ENCODE results near the gene SNX21. TPM values are rescaled to one million over a fixed set of nuclear protein-coding genes. Genes with fewer than 3 reads are reported as not detected.
"Not testable (repeated sequence)": the region's sequence is repeated elsewhere in the genome, so short reads cannot be mapped to it uniquely, and the experiment has no call there.

Gene SNX21
- total RNA-seq, 1 donor from 2014 or later, result 67.3 TPM

DNA sequence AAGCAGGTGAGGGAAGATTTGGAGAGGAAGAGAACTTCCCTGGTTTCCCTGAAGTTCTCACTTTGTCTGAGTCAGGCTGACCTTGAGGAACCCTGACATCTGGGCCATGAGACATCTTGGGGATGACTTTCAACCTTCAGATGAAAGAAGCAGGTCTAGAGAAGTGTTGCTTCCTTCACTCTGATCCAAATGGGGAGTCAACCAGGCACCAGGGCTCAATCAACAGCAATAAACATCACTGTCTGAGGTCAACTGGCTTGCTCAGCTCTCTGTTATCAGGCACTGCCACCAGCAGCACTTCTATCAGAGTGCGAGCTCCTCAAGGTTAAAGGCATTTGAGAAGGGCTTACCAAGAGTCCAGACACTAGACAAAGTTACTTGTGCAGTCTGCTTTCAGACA is 17.3 kb downstream of the SNX21 start:
- DNase-seq, result no peak

DNA sequence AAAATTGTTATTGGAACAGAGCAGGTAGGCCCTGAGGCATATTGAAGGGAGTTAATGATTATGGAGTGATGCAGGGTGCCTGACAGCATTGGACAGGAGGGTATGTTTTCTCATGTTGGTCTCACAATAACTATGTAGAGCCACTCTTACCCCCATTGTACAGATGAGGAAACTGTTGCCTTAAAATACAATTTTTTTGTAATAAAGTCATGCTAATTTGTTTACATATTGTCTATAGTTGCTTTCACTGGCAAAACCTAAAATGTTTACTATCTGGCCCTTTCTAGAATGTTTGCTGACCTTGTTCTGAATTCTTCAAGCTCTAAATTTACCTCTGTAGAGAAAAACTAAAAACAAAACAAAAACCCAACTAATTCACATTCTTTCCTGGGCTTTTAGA is 17.9 kb downstream of the SNX21 start:
- no peak for DNase-seq

DNA sequence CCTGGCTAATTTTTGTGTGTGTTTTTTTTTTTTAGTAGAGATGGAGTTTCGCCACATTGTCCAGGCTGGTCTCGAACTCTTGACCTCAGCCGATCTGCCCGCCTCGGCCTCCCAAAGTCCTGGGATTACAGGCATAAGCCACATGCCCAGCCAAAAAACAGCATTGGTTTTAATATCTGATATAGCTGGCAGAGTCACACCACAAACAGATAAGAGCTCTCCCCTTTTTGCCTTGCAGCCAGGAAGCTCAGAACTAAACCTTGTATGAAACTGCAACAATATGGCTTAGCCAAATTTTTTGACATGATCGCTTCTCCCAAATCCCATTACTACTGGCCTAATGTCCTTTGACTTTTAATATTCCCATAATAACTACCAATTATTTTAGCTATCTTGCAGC is 18.7 kb downstream of the SNX21 start:
- DNase-seq, result no peak

DNA sequence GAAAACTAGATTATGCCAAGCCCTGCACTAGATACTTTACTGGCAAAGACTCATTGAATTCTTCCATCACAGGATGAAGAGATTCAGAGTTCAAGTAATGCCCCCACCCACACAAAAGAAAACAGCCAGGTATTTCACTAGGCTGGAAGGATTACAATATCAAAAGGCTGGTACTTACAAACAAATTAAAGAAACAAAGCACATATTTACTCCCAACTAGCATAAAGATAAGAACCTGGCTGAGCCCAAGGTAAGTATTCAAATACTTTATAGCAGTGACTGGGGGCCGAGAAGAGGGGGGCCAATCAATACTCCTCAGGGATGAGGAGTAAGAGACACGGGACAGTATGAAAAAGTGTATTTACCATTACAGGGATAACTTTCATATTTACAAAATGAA is 19.9 kb downstream of the SNX21 start:
- DNase-seq, result no peak

DNA sequence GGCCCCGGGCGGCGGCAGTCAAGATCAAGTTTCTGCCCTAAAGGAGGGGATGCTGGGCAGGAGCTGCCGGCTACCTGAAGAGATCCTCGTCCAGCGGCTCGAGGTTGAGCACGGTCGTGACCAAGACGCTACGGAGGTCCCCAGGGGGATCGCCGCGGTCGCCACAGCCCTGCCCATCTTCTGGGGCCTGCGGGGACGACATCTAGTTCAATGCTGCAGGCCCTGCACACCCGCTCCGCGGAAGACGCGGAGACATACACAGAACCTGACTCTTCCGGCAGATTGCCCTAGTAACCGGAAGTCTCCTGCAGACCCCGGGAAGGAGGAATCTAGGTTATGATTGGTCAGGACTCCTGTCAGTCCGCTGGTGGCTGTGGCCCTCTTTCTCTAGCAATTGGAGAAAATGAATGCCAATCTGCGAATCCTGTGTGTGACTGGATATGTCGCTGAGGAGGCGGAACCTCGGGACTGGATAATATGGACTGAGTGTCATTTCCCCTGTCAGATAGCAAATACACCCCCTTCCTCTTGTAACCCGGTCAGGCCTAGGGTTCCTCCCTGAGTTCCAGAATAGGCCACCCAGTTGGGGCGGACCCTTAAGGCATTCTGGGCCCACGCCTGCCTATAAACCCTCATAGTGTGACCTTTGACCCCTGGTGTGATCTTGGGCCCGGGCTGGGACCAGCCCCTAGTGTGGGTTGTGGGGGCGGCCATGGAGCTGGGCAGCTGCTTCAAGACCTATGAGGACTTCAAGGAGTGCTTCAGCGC is 23.7 kb downstream of the SNX21 start, which contains the start of the genes ACOT8 and ZSWIM3:
Gene ACOT8, minus strand, starts transcription at position 279 of the 768 bp plus-strand sequence. Its CDS starts 77 bp downstream, at position 202.
Gene ZSWIM3, plus strand, starts transcription at position 501 of the 768 bp plus-strand sequence. Its CDS starts 212 bp downstream, at position 713.
- peak; percentile 100 for DNase-seq

DNA sequence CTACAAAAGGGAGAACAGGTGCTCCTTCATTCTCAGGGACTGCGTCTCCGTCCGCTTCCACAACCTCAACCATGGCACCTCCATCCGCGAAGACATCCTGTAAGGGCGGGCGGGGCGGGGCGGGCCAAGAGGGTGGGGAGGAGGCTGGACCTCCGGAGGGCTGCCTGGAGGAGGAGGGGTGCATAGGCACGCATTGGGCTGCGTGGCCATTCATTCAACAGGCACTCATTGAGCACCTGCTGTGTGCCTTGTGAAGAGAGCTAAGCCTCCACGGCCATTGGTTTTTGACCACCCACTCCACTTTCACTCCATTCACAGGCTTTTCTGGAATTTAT is 24.2 kb downstream of the SNX21 start:
- DNase-seq, result no peak

DNA sequence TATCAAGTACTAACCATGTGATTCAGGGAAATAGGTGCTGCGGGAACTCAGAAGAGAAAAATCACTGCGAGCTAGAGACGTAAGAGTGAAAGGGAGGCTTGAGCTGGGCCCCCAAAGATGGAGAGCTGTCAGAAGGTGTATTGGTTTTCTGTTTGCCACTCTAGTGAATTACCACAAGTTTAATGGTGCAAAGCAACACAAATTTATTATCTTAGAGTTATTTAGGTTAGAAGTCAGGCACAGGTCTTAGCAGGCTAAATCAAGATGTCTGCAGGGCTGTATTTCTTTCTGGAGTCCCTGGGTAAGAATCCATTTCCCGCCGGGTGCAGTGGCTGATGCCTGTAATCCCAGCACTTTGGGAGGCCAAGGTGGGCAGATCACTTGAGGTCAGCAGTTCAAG is 26.3 kb downstream of the SNX21 start:
- no peak for DNase-seq

DNA sequence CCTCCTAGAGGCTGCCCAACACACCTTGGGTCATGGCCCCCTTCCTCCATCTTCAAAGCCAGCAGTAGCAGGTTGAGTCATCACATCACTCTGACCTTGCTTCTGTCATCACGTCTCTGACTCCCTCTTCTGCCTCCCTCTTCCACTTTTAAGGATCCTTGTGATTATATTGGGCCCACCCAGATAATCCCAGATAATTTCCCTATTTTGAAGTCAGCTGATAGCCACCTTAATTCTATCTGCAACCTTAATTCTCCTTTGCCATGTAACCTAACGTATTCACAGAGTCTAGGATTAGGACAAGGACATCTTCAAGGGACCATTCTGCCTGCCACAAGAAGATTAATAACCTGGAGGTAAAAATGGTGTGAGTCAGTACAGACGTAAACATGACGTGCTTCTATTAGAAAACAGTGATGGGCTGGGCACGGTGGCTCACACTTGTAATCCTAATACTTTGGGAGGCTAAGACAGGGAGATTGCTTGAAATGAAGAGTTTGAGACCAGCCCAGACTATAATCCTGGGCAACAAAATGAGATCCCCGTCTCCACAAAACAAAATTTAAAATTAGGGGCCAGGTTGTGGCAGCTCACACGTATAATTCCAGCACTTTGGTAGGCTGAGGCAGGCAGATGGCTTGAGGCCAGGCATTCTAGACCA is 27.1 kb downstream of the SNX21 start:
- DNase-seq, result no peak

DNA sequence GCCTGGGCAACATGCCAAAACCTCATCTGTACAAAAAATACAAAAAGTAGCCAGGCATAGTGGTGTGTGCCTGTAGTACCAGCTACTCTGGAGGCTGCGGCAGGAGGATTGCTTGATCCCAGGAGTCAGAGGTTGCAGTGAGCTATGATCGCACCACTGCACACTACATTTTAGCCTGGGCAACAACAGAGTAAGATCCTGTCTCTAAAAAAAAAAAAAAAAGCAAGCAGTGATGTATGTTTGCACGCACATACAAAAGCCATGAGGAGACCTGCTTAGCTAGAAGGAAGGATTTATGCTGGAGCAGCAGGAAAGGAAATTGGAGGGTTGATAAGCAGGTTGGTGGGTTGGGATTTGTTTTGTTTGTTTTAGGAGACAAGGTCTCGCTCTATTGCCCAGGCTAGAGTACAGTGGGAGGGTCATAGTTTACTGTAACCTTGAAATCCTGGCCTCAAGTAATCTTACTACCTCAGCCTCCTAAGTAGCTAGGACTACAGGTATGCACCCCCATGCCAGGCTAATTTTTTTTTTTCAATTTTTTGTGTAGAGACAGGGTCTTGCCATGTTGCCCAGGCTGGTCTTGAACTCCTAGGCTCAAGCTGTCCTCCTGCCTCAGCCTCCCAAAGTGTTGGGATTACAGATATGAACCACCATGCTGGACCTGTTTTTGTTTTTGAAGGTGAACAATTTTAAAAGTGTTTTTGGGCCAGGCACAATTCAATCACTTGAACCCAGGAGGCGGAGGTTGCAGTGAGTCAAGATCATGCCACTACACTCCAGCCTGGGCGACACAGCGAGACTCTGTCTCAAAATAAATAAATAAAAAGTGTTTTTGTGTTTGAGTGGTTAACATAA is 27.8 kb downstream of the SNX21 start:
- no peak for DNase-seq

DNA sequence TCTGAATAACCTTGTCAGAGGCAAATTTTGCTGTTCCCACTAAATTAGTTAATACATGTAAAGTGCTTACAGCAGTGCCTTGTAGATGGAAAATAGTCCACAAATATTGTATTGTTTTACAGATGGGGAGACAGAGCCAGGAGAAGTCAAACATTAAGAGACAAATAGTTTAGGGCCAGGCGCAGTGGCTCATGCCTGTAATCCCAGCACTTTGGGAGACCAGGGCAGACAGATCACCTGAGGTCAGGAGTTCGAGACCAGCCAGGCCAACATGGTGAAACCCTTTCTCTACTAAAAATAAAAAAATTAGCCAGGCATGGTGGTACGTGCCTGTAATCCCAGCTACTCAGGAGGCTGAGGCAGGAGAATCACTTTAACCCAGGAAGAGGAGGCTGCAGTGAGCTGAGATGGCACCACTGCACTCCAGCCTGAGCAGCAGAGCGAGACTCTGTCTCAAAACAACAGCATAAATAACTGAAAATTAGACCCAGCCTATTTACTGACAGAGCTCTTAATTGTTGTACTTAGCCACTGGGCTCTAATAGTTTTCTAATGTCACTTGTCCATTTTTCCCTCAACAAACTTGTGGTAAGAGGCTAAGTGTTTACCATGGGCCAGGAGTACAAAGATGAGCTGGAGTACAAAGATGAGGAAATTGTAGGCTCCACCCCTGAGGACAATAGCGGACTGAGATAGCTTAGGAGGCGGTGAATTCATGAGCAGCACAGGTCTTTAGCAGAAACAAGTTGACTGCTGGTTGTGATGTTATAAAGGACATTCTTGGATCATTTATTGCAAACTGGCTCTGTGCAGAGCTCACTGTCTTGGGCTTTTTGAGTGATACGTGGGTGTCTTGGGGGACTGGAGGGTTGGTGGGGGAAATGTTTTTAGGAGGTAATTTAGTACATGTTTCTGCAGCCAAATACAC is 30.2 kb downstream of the SNX21 start:
- no peak for DNase-seq

DNA sequence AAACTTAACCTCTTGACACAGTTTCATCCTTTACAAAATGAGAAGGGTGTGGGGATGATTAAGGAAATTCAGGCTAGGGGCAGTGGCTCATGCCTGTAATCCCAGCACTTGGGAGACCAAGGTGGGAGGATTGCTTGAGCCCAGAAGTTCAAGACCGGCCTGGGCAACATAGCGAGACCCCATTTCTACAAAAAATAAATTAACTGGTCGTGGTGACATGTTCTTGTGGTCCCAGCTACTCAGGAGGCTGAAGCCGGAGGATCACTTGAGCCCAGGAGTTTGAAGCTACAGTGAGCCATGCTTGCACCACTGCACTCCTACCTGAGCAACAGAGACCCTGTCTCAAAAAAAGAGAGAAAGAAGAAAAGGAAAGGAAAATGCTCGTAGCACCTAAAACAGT is 32.9 kb downstream of the SNX21 start:
- no peak for DNase-seq

DNA sequence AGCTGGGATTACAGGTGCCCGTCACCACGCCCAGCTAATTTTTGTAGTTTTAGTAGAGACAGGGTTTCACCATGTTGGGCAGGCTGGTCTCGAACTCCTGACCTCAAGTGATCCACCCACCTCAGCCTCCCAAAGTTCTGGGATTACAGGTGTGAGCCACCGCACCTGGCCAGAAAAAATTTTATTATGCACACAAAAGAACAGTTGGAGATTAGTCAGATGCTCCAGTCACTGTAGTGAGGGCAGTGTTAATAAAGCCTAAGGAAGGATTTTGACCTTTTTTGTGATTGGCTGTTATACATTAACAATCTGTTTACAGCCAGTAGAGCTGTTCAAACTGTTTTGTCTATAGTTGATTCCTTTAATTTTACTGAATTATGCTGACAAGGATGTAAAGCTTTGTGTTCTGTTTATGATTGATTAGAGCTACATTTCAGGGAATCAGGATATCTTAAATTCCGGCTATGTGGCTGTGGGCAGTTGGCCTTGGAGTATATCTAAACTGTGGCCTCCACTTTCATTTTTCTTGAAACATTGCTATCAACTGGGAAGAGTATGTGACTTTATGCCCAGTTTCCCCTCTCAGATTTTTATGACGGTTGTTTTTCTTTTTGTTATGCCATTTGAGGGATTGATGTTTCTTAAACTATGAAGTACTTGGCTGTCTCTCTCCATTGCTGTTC is 33.7 kb downstream of the SNX21 start:
- no peak for DNase-seq

DNA sequence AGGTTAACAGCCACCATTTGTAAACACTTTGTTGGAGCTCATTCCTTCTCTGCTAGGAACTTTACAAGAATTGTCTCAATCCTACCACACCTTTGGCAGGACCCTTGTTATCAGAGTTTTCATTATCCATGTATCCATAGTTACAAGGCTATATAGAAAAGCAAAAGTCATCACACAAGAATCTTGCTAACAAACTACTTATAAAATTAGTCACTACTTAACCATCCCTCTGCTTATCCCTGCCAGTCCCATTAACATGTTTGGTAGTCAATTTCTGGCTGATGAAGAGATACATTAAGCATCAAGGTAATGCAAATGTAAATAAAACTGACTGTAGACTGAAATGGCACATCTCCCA is 34.2 kb downstream of the SNX21 start:
- DNase-seq, result no peak

DNA sequence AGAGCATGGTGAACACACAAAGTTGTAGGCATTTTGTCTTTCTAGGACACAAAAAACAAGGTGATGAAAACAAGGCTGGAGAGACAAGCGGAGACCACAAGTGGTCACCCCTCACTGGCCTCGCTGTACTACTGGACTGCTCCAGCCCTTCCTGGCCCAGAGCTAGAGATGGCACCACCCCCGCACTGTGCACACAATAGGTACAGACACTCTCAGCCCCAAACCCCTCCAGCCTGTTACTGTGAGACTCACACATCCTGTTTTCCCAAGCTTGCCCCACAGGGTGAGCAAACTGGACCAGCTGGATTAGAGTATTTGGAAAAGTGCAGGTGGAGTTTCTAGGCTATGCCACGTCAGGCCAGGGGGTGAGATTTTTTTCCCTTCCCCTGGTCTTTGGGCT is 39.0 kb downstream of the SNX21 start:
- DNase-seq, result no peak

DNA sequence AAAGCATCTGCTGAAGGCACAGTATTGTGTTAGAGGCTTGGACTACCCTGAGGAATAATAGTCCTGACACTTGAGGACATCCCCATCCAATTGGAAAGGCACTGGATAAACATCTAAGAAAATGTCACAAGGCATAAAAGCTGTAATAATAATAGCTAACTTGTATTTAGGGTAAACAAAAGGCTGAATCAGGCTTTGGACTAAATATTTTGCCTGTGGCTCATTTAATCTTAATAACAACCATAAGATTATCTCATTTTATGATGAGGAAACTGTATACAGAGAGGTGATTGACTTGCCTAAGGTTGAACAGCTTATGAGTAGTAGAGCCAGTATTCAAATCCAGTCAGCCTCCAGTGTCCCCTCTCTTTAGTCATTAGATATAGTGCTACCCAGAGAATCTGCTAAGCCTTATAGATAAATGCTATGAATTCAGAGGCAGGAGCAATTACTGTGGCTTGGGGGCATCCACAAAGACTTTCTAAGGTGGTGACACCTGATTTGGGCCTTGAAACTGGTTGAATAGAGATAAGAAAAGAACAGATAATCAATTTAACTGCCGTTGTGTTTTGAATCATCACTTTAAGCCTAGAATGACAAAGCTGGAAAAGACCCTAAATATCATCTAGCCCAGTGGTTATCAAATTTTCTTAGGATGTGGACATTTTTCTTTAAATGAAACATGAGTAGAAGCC is 40.0 kb downstream of the SNX21 start:
- no peak for DNase-seq

DNA sequence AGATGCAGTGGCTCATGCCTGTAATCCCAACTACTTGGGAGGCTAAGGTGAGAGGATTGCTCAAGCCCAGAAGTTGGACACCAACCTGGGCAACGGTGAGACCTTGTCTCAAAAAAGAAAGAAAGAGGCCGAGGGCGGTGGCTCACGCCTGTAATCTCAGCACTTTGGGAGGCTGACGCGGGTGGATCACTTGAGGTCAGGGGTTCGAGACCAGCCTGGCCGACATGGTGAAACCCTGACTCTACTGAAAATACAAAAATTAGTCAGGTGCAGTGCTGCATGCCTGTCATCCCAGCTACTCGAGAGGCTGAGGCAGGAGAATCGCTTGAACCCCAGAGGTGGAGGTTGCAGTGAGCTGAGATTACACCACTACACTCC is 40.5 kb downstream of the SNX21 start:
- DNase-seq, result not testable (repeated sequence)

DNA sequence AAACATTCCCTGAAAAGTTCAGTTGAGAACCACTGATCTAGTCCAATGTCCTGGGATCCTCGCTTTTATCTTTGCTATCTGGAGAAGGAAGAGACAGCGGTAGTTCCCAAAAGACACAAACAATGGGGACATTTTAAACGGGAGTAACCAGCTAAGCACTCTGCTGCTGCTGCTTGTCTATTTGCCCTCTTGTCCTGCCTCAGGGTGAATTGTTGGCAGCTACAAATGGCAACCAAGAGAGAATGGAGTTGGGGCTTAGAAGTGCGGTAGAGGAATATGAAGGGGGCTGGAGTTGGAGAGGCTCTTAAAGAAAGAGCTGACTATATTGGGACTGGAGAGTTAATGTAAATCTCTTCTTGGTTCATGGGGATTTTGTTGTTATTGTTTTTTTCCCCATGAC is 41.0 kb downstream of the SNX21 start:
- no peak for DNase-seq

DNA sequence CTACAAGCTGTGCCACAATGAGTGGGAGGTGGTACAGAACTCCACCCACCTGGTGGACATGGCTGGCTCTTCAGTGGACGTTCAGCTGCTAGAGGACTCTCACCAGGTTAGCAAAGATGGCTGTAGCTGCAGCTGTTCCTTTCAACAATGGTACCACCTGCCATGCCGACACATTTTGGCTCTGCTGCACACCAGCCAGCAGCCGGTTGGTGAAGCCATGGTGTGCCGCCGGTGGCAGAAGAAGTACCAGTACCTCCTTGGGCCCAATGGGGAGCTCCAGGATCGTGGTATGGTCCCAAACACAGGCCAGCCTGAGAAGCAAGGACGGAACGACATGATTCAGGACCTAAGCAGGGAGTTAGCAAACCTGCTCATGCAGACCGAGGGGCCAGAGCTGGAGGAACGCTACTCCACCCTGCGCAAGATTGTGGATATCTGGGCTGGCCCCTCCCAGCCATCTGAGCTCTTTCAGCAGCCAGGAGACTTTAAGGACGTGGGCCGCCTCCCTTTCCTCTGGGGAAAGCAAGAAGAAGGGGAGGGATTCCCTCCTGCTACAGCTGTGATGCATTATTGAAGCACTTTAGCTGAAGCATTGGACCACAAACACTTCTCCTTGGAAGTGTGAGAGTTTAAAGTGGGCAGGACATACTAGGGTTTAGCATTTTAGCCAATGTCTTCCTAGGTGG is 44.6 kb downstream of the SNX21 start:
- no peak for DNase-seq

DNA sequence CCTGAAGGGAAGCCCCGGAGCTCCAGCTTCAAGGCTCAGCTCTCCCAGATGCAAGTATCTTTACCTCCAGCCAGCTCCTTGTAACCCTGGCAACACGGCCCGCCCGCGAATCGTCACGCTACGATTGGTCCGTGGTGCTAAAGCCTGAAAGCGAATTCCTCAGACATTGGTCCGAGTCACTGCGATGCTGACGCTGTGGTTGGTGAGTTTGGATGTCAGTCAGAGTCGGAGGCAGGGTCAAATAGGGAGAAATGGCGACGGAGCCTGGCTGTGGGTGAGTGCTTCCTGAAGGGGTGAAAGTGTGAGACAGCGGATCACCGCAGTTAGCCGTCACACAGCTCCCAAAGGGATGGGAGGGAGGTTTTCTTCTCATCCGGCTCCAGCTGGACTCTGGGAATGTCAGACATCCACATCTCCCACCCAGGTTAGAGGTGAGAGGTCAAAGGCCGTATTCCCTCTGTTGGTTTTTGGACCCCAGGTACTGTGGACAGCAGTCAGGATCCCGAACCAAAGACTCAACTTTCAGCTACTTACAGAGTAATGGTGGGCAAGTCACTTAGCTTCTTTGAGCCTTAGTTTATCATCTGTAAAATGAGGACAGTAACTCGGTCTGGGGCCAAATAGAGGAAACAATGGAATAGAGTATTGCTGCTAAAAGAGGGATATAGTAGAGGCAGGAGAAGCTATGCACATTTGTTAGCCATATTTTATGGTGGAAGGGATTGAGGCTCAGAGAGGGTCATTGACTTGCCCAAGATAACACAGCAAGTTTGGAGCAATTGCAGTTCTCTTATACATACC is 47.6 kb downstream of the SNX21 start, which contains the start of gene ZSWIM1:
Gene ZSWIM1, plus strand, starts transcription at position 240 of the 801 bp plus-strand sequence. CDS start 1,366 bp downstream, outside the sequence.
- DNase-seq, result peak; percentile 100

Measured in tongue (tissue), 2 donors.